ENCODE measurements around the gene VTN.

The VTN gene

DNA sequence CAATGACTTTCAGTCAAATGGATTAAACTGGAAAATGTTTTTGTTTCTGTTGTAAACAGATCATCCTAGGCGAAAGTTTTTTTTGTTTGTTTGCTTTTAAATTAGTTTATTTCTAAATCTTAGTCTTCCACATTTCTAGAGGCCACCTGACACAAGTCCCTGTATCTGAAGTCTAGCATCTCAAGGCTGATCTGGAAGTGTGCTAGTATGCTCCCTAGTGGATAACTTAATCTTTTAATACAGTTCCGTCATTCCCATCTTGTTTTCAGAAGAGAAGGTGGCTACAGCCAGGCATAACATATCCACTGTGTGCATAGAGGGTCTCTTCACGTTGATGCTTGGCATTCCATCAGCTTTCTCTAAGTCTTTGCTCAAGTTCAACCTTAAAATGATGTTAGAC, 42.4 kb downstream of the VTN start:
- no peak overlapping the region for H2BK12ac ChIP-seq (ENCODE audit: low read length)
- H3K18ac ChIP-seq (ENCODE audit: low read length): no peak overlapping the region
- no peak overlapping the region for H4K12ac ChIP-seq (ENCODE audit: low read depth, low read length)
- no peak overlapping the region for H4K91ac ChIP-seq (ENCODE audit: low read depth, low read length)
- H3K79me1 ChIP-seq (ENCODE audit: low read length): no peaks in the 10 kb centered on the region
- no peak overlapping the region for H4K8ac ChIP-seq (ENCODE audit: low read depth, low read length)
- peaks cover 2% of the 10 kb centered on the region for H3K9me3 ChIP-seq (ENCODE audit: insufficient read depth, low read depth, low read length)
- H3K4ac ChIP-seq (ENCODE audit: low read depth, low read length): no peak overlapping the region
- H3K79me2 ChIP-seq (ENCODE audit: control insufficient read depth, insufficient read depth, low read length, poor library complexity): peaks cover 7% of the 10 kb centered on the region
- no peak overlapping the region for H3K4me2 ChIP-seq (ENCODE audit: low read length)
- no peak overlapping the region for H3K9ac ChIP-seq (ENCODE audit: low read length)
- DNase-seq: peak in 1 of 2 donors; percentile 8
- WGBS (ENCODE audit: extremely low coverage, insufficient coverage, insufficient read length): no CpG with 5 or more reads among the region's 3 CpGs
- no peak overlapping the region for H2BK120ac ChIP-seq (ENCODE audit: insufficient read depth, low read length, poor library complexity)
- H3K27me3 ChIP-seq (ENCODE audit: insufficient read depth, low read length): no peaks in the 10 kb centered on the region
- H2AFZ ChIP-seq (ENCODE audit: insufficient read depth, low read length, poor library complexity): no peak overlapping the region
- H3K14ac ChIP-seq (ENCODE audit: low read length): no peak overlapping the region
- no peak overlapping the region for H3K4me3 ChIP-seq (ENCODE audit: low read depth, low read length)
- H3K4me1 ChIP-seq (ENCODE audit: control insufficient read depth in 1 of 2, insufficient read depth in 2 of 2, low read length in 2 of 2): peaks cover 8 to 21% of the 10 kb centered on the region in 2 experiments
- H3K23ac ChIP-seq (ENCODE audit: low read length): no peak overlapping the region
- no peak overlapping the region for H2AK5ac ChIP-seq (ENCODE audit: low read length)
- no peak overlapping the region for H2BK5ac ChIP-seq (ENCODE audit: low read depth, low read length, poor library complexity)
- peaks cover 22 to 40% of the 10 kb centered on the region in 2 experiments for H3K36me3 ChIP-seq (ENCODE audit: control insufficient read depth in 1 of 2, insufficient read depth in 2 of 2, low read length in 2 of 2)
- H3K27ac ChIP-seq (ENCODE audit: low read depth, low read length): no peak overlapping the region

DNA sequence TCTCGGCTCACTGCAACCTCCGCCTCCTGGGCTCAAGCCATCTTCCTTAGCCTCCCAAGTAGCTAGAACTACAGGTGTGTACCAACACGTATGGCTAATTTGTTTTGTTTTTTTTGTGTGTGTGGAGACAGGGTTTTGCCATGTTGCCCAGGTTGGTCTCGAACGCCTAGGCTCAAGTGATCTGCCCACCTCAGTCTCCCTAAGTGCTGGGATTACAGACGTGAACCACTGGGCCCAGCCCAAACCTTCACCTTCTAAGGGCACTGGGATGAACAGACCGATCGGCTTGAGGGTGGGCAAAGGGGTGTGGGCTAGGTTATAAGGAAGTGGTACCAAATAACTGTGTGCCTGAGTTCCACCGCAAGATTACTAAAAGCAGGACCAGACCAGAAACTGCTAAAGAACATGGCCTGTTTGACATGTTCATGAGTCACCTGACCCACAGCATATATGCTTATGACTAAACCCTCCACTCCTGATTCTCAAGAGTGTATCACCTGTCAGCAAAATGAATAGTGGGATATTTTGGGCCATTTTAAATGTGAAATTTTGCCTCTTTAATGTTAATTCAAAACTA, 43.0 kb downstream of the VTN start:
- Histone ChIP-seq H4K12ac (ENCODE audit: low read depth, low read length) (no peak overlapping the region), H2BK5ac (ENCODE audit: low read depth, low read length, poor library complexity) (no peak overlapping the region), H2BK120ac (ENCODE audit: insufficient read depth, low read length, poor library complexity) (no peak overlapping the region), H3K9me3 (ENCODE audit: insufficient read depth, low read depth, low read length) (peaks cover 2% of the 10 kb centered on the region), H3K79me1 (ENCODE audit: low read length) (no peaks in the 10 kb centered on the region), H3K27me3 (ENCODE audit: insufficient read depth, low read length) (no peaks in the 10 kb centered on the region), H3K4me2 (ENCODE audit: low read length) (no peak overlapping the region), H3K23ac (ENCODE audit: low read length) (no peak overlapping the region), H3K79me2 (ENCODE audit: control insufficient read depth, insufficient read depth, low read length, poor library complexity) (peaks cover 10% of the 10 kb centered on the region), H4K91ac (ENCODE audit: low read depth, low read length) (no peak overlapping the region), H3K4me3 (ENCODE audit: low read depth, low read length) (no peak overlapping the region), H2BK12ac (ENCODE audit: low read length) (no peak overlapping the region), H3K4ac (ENCODE audit: low read depth, low read length) (no peak overlapping the region), H2AFZ (ENCODE audit: insufficient read depth, low read length, poor library complexity) (no peak overlapping the region), H3K4me1 (ENCODE audit: control insufficient read depth in 1 of 2, insufficient read depth in 2 of 2, low read length in 2 of 2) (peaks cover 8 to 21% of the 10 kb centered on the region in 2 experiments), H3K14ac (ENCODE audit: low read length) (no peak overlapping the region), H3K36me3 (ENCODE audit: control insufficient read depth in 1 of 2, insufficient read depth in 2 of 2, low read length in 2 of 2) (peaks cover 22 to 40% of the 10 kb centered on the region in 2 experiments), H2AK5ac (ENCODE audit: low read length) (no peak overlapping the region), H3K18ac (ENCODE audit: low read length) (no peak overlapping the region), H4K8ac (ENCODE audit: low read depth, low read length) (no peak overlapping the region), H3K9ac (ENCODE audit: low read length) (no peak overlapping the region), H3K27ac (ENCODE audit: low read depth, low read length) (no peak overlapping the region)
- WGBS (ENCODE audit: extremely low coverage, insufficient coverage, insufficient read length): no CpG with 5 or more reads among the region's 9 CpGs
- DNase-seq: peak in 1 of 2 donors; percentile 62

DNA sequence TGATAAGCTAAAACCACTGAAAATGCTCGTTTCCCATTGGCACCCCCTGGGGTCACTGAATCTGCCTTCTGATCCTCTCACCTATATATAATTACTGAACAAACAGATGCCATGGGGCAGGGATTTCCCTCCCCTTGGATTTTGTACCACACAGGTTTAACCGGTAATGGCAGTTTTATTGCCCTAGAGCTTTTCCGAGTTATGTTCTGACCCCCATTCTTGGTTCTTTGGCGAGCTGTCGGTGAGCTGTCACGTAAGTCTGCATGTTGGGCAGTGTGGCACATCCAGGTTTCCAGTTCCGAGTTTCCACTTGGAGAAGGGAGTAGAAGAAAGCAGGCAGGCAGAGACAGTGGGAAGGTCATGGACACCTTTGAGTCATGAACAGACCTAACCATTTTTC, 44.0 kb downstream of the VTN start:
- Histone ChIP-seq H3K4me1 (ENCODE audit: control insufficient read depth in 1 of 2, insufficient read depth in 2 of 2, low read length in 2 of 2) (peaks cover 14 to 25% of the 10 kb centered on the region in 2 experiments), H2AFZ (ENCODE audit: insufficient read depth, low read length, poor library complexity) (no peak overlapping the region), H3K14ac (ENCODE audit: low read length) (no peak overlapping the region), H3K27me3 (ENCODE audit: insufficient read depth, low read length) (no peaks in the 10 kb centered on the region), H2BK120ac (ENCODE audit: insufficient read depth, low read length, poor library complexity) (no peak overlapping the region), H3K23ac (ENCODE audit: low read length) (no peak overlapping the region), H3K79me1 (ENCODE audit: low read length) (no peaks in the 10 kb centered on the region), H3K18ac (ENCODE audit: low read length) (no peak overlapping the region), H3K36me3 (ENCODE audit: control insufficient read depth in 1 of 2, insufficient read depth in 2 of 2, low read length in 2 of 2) (peaks cover 21 to 34% of the 10 kb centered on the region in 2 experiments), H3K4ac (ENCODE audit: low read depth, low read length) (no peak overlapping the region), H4K8ac (ENCODE audit: low read depth, low read length) (no peak overlapping the region), H3K4me2 (ENCODE audit: low read length) (no peak overlapping the region), H3K9ac (ENCODE audit: low read length) (no peak overlapping the region), H3K4me3 (ENCODE audit: low read depth, low read length) (no peak overlapping the region), H3K27ac (ENCODE audit: low read depth, low read length) (no peak overlapping the region), H3K79me2 (ENCODE audit: control insufficient read depth, insufficient read depth, low read length, poor library complexity) (peaks cover 17% of the 10 kb centered on the region), H2BK5ac (ENCODE audit: low read depth, low read length, poor library complexity) (no peak overlapping the region), H3K9me3 (ENCODE audit: insufficient read depth, low read depth, low read length) (no peaks in the 10 kb centered on the region), H4K12ac (ENCODE audit: low read depth, low read length) (no peak overlapping the region), H2AK5ac (ENCODE audit: low read length) (no peak overlapping the region), H4K91ac (ENCODE audit: low read depth, low read length) (no peak overlapping the region), H2BK12ac (ENCODE audit: low read length) (no peak overlapping the region)
- DNase-seq: peak; percentile 73 to 94
- no CpG with 5 or more reads among the region's 7 CpGs for WGBS (ENCODE audit: extremely low coverage, insufficient coverage, insufficient read length)

DNA sequence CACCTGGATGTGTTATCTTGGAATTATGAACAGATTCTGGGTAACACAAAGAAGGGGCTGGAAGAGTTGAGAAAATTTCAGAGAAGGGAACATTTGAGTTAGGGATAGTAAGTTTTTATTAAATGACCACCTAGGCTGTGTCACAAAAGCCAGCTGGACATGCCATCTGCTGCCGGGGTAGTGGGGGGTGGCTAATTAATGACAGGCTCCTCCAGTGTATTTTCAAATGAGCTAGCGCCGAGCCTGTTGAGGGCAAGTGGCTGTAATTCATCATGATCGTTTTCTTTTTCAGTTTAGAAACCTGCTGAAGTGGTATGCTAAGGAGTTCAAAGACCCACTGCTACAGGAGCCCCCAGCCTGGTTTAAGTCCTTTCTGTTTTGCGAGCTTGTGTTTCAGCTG, 44.9 kb downstream of the VTN start:
- Histone ChIP-seq H3K27me3 (ENCODE audit: insufficient read depth, low read length) (no peaks in the 10 kb centered on the region), H3K4ac (ENCODE audit: low read depth, low read length) (peak overlapping the region; percentile 54), H2BK5ac (ENCODE audit: low read depth, low read length, poor library complexity) (no peak overlapping the region), H3K36me3 (ENCODE audit: control insufficient read depth in 1 of 2, insufficient read depth in 2 of 2, low read length in 2 of 2) (peaks cover 19 to 30% of the 10 kb centered on the region in 2 experiments), H3K79me2 (ENCODE audit: control insufficient read depth, insufficient read depth, low read length, poor library complexity) (peaks cover 23% of the 10 kb centered on the region), H3K4me3 (ENCODE audit: low read depth, low read length) (no peak overlapping the region), H2AFZ (ENCODE audit: insufficient read depth, low read length, poor library complexity) (no peak overlapping the region), H2BK12ac (ENCODE audit: low read length) (no peak overlapping the region), H3K14ac (ENCODE audit: low read length) (no peak overlapping the region), H3K23ac (ENCODE audit: low read length) (no peak overlapping the region), H3K27ac (ENCODE audit: low read depth, low read length) (no peak overlapping the region), H4K12ac (ENCODE audit: low read depth, low read length) (no peak overlapping the region), H4K8ac (ENCODE audit: low read depth, low read length) (no peak overlapping the region), H3K9me3 (ENCODE audit: insufficient read depth, low read depth, low read length) (no peaks in the 10 kb centered on the region), H3K4me2 (ENCODE audit: low read length) (no peak overlapping the region), H3K18ac (ENCODE audit: low read length) (no peak overlapping the region), H3K79me1 (ENCODE audit: low read length) (no peaks in the 10 kb centered on the region), H2BK120ac (ENCODE audit: insufficient read depth, low read length, poor library complexity) (no peak overlapping the region), H3K9ac (ENCODE audit: low read length) (no peak overlapping the region), H3K4me1 (ENCODE audit: control insufficient read depth in 1 of 2, insufficient read depth in 2 of 2, low read length in 2 of 2) (peaks cover 22 to 33% of the 10 kb centered on the region in 2 experiments), H4K91ac (ENCODE audit: low read depth, low read length) (no peak overlapping the region), H2AK5ac (ENCODE audit: low read length) (no peak overlapping the region)
- no peak for DNase-seq
- WGBS (ENCODE audit: extremely low coverage, insufficient coverage, insufficient read length): no CpG with 5 or more reads among the region's 5 CpGs
